ENCODE data around the gene C3orf80. TPM values are rescaled to one million over a fixed set of nuclear protein-coding genes. Genes with fewer than 3 reads are reported as not detected.

Gene C3orf80
- total and polyA plus RNA-seq, 2 donors (not counting 1 experiment from before 2014, with no cell fraction given): not detected

DNA sequence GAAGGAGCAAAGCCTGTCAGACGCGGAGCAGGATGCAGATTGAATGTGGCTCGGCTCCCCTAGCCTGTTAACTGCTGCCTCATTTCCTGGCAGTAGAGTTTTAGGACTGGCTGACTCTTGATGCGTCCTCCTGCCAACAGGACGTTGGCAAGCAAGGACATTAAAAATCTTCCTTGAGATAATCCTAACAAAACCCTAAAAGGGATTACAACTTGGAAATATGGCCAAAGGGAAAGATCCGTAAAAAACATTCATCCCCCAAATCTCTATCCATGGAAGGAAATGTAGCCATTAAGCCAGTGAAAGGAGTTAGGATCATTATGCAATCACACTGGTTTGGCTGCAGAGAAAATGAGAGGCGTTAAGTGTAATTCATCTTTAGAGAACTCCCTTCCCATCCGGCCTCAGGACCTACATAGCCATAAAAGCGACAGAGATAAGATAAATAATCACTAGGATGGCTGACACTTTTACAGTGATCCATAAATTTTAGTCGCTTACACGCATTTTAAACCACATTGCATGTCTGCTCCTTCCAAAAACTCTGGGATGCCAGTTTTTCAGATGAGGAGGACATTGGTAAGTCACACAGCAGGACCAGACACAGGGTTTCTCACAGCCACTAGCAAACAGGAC, 44.5 kb upstream of the C3orf80 start:
- Histone ChIP-seq H3K9me3 (ENCODE audit: control extremely low read depth in 1 of 3, control insufficient read depth in 2 of 3, insufficient read depth in 1 of 3, low read length in 2 of 3) (peaks cover 0 to 4% (median 0%) of the 10 kb centered on the region in 3 donors), H2AFZ (ENCODE audit: insufficient read depth, low read depth, low read length, poor library complexity, severe bottlenecking) (no peak overlapping the region), H3K9ac (ENCODE audit: low read length) (no peak overlapping the region), H3K36me3 (replicated peaks in 1 of 2; ENCODE audit: control extremely low read depth in 1 of 2, control insufficient read depth in 1 of 2, extremely low read depth in 1 of 2, insufficient read depth in 2 of 2, low read length in 1 of 2) (no peaks in the 10 kb centered on the region), H3K79me2 (ENCODE audit: control insufficient read depth, insufficient read depth, low read length) (no peaks in the 10 kb centered on the region), H3K27ac (ENCODE audit: low read length in 2 of 2) (no peak overlapping the region), H3K27me3 (replicated peaks in 1 of 4; ENCODE audit: control extremely low read depth in 1 of 4, control insufficient read depth in 3 of 4, insufficient read depth in 4 of 4, low read length in 3 of 4) (peaks cover 0 to 8% (median 4%) of the 10 kb centered on the region in 4 experiments), H3K4me2 (replicated peaks; ENCODE audit: low read depth, low read length, poor library complexity, severe bottlenecking) (no peak overlapping the region), H3K4me3 (ENCODE audit: control extremely low read depth in 1 of 5, extremely low read depth in 1 of 5, insufficient read depth in 1 of 5, low read depth in 2 of 5, low read length in 4 of 5) (no peak overlapping the region), H4K20me1 (ENCODE audit: control insufficient read depth, insufficient read depth, low read length, poor library complexity, severe bottlenecking) (no peaks in the 10 kb centered on the region), H3K4me1 (ENCODE audit: control insufficient read depth in 2 of 2, insufficient read depth in 2 of 2, low read length in 2 of 2) (no peaks in the 10 kb centered on the region)
- Mint-ChIP-seq H3K9me3 (ENCODE audit: insufficient read depth) (no peaks in the 10 kb centered on the region), H3K27ac (no peak overlapping the region), H3K4me3 (no peak overlapping the region), H3K27me3 (peaks cover 17% of the 10 kb centered on the region), H3K4me1 (no peaks in the 10 kb centered on the region)
- POLR2A ChIA-PET: no interaction called here
- no peak for TF ChIP-seq EZH2 (IDR thresholded peaks at IDR 0.05; ENCODE audit: borderline replicate concordance, insufficient read depth, low read depth, low read length, poor library complexity, severe bottlenecking)
- TF ChIP-seq, protein P1, sequence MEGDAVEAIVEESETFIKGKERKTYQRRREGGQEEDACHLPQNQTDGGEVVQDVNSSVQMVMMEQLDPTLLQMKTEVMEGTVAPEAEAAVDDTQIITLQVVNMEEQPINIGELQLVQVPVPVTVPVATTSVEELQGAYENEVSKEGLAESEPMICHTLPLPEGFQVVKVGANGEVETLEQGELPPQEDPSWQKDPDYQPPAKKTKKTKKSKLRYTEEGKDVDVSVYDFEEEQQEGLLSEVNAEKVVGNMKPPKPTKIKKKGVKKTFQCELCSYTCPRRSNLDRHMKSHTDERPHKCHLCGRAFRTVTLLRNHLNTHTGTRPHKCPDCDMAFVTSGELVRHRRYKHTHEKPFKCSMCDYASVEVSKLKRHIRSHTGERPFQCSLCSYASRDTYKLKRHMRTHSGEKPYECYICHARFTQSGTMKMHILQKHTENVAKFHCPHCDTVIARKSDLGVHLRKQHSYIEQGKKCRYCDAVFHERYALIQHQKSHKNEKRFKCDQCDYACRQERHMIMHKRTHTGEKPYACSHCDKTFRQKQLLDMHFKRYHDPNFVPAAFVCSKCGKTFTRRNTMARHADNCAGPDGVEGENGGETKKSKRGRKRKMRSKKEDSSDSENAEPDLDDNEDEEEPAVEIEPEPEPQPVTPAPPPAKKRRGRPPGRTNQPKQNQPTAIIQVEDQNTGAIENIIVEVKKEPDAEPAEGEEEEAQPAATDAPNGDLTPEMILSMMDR (IDR thresholded peaks at IDR 0.05): no peak
- DNase-seq: no peak
- intact Hi-C loops (cut with micrococcal nuclease): no loop called here
- CTCF ChIA-PET: no interaction called here
- 31% methylated on average over 6 of the region's 11 CpGs for WGBS (ENCODE audit: insufficient coverage)
- ATAC-seq (ENCODE audit: low read depth): no peak

DNA sequence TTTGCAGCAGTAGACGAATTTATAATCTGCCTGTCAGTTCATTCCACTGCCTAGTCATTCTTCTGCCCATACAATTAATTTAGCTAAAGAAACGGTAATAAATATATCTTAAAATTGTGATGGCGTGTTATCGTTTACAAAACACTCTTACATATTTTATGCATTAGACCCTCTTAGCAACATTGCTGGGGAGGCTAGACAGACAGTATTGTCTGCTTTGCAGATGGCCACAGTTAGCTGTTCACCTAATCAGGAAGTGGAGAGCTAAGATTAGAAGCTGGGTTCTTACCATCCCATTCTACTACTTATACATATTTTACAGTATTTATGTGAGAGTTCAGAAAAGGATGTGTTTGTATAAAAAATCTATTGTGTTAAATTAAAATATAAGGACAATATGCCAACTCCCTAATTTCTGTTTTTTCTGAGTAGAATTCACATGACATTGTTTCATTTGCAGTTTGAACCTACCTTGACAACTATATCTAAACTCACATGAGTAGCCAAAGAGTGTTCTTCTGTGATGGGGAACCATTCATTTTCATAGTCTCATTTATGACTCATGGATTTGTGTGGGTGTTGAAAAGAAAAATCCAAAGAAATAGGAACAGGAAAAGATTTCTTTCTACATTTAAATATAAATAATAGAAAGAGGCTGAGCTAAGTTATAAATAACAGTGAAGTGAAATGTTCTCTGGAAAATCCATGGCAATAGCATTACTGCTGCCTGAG, 41.7 kb upstream of the C3orf80 start:
- Histone ChIP-seq H3K4me3 (ENCODE audit: control extremely low read depth in 1 of 5, extremely low read depth in 1 of 5, insufficient read depth in 1 of 5, low read depth in 2 of 5, low read length in 4 of 5) (no peak overlapping the region), H3K27ac (ENCODE audit: low read length in 2 of 2) (no peak overlapping the region), H3K4me2 (replicated peaks; ENCODE audit: low read depth, low read length, poor library complexity, severe bottlenecking) (no peak overlapping the region), H3K9me3 (ENCODE audit: control extremely low read depth in 1 of 3, control insufficient read depth in 2 of 3, insufficient read depth in 1 of 3, low read length in 2 of 3) (no peaks in the 10 kb centered on the region), H3K79me2 (ENCODE audit: control insufficient read depth, insufficient read depth, low read length) (no peaks in the 10 kb centered on the region), H3K27me3 (replicated peaks in 1 of 4; ENCODE audit: control extremely low read depth in 1 of 4, control insufficient read depth in 3 of 4, insufficient read depth in 4 of 4, low read length in 3 of 4) (peaks cover 0 to 8% (median 4%) of the 10 kb centered on the region in 4 experiments), H4K20me1 (ENCODE audit: control insufficient read depth, insufficient read depth, low read length, poor library complexity, severe bottlenecking) (no peaks in the 10 kb centered on the region), H3K9ac (ENCODE audit: low read length) (no peak overlapping the region), H3K36me3 (replicated peaks in 1 of 2; ENCODE audit: control extremely low read depth in 1 of 2, control insufficient read depth in 1 of 2, extremely low read depth in 1 of 2, insufficient read depth in 2 of 2, low read length in 1 of 2) (no peaks in the 10 kb centered on the region), H2AFZ (ENCODE audit: insufficient read depth, low read depth, low read length, poor library complexity, severe bottlenecking) (peak overlapping the region; percentile 3), H3K4me1 (ENCODE audit: control insufficient read depth in 2 of 2, insufficient read depth in 2 of 2, low read length in 2 of 2) (no peaks in the 10 kb centered on the region)
- Mint-ChIP-seq H3K9me3 (ENCODE audit: insufficient read depth) (no peaks in the 10 kb centered on the region), H3K27ac (no peak overlapping the region), H3K4me1 (no peaks in the 10 kb centered on the region), H3K27me3 (peaks cover 20% of the 10 kb centered on the region), H3K4me3 (no peak overlapping the region)
- ChIA-PET POLR2A (no interaction called here), CTCF (no interaction called here)
- no CpG with 5 or more reads among the region's 4 CpGs for WGBS (ENCODE audit: insufficient coverage)
- no peak for DNase-seq
- intact Hi-C loops (cut with micrococcal nuclease): no loop called here
- no peak for TF ChIP-seq EZH2 (IDR thresholded peaks at IDR 0.05; ENCODE audit: borderline replicate concordance, insufficient read depth, low read depth, low read length, poor library complexity, severe bottlenecking)
- TF ChIP-seq, protein P1 (IDR thresholded peaks at IDR 0.05): no peak
- ATAC-seq (ENCODE audit: low read depth): no peak

Data from B cell (primary cell).